Neural crest cell (in vitro differentiated cells): ENCODE data around the gene KIF4A. TPM values are rescaled to one million over a fixed set of nuclear protein-coding genes. Genes with fewer than 3 reads are reported as not detected.

Experiments
- DNase-seq: peaks from one replicate; pipeline ENCODE4 v3.0.0; 2021; ENCODE audit warnings: low read depth, mixed read lengths, low spot score
- H3K27ac Mint-ChIP-seq: one replicate; pipeline ENCODE4 v1.8.0; 2021; ENCODE audit warnings: mild to moderate bottlenecking, mixed read lengths; ENCODE audit not compliant: unreplicated experiment
- H3K27me3 Mint-ChIP-seq: 2 replicates; pipeline ENCODE4 v1.8.0; 2021; ENCODE audit warnings: low read depth, mild to moderate bottlenecking, mixed read lengths
- H3K36me3 Mint-ChIP-seq: 2 replicates; pipeline ENCODE4 v1.8.0; 2021; ENCODE audit warnings: low read depth, mild to moderate bottlenecking, mixed read lengths
- H3K4me1 Mint-ChIP-seq: 2 replicates; pipeline ENCODE4 v1.8.0; 2021; ENCODE audit warnings: mixed read lengths
- H3K4me3 Mint-ChIP-seq: one replicate; pipeline ENCODE4 v1.8.0; 2021; ENCODE audit warnings: mild to moderate bottlenecking, mixed read lengths
- H3K9me3 Mint-ChIP-seq: 2 replicates; pipeline ENCODE4 v1.8.0; 2021; ENCODE audit warnings: mixed read lengths
- total RNA-seq: library from RNA; stranded (reverse); gene quantifications from 2 replicates; pipeline ENCODE4 v1.2.1, GENCODE V29; 2021
- TF ChIP-seq, protein P1 (sequence below): fragments of 200-600 bp; sonication (generic); conservative IDR thresholded peaks from 2 replicates; pipeline ENCODE4 v1.5.0; 2021; ENCODE audit warnings: antibody characterized with exemption, mild to moderate bottlenecking

KIF4A gene
- total RNA-seq, 1 donor from 2014 or later: 58.5 TPM

DNA sequence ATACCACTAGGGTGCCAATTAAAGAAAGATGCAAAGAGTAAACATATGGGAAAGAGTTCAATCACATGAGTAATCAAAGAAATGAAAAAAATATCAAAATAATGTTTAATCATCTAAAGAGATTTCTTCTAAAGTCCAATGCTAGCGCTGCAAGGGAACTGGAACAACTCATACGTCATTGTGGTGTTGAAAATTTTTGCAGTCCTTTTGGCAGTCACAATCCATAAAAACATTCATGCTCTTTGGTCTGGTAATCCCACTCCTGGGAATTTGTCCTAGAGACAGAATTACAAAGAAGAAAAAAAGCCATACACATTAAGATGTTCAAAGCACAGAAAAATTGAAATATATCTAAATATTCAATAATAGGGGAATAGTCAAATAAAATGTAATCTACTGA, 34.5 kb upstream of the KIF4A start:
- TF ChIP-seq, protein P1, sequence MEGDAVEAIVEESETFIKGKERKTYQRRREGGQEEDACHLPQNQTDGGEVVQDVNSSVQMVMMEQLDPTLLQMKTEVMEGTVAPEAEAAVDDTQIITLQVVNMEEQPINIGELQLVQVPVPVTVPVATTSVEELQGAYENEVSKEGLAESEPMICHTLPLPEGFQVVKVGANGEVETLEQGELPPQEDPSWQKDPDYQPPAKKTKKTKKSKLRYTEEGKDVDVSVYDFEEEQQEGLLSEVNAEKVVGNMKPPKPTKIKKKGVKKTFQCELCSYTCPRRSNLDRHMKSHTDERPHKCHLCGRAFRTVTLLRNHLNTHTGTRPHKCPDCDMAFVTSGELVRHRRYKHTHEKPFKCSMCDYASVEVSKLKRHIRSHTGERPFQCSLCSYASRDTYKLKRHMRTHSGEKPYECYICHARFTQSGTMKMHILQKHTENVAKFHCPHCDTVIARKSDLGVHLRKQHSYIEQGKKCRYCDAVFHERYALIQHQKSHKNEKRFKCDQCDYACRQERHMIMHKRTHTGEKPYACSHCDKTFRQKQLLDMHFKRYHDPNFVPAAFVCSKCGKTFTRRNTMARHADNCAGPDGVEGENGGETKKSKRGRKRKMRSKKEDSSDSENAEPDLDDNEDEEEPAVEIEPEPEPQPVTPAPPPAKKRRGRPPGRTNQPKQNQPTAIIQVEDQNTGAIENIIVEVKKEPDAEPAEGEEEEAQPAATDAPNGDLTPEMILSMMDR: no peak
- no peak for DNase-seq
- Mint-ChIP-seq H3K4me3 (no peak overlapping the region), H3K27ac (no peak overlapping the region), H3K36me3 (peaks cover 10% of the 10 kb centered on the region), H3K27me3 (no peaks in the 10 kb centered on the region), H3K9me3 (peaks cover 9% of the 10 kb centered on the region), H3K4me1 (peaks cover 8% of the 10 kb centered on the region)

DNA sequence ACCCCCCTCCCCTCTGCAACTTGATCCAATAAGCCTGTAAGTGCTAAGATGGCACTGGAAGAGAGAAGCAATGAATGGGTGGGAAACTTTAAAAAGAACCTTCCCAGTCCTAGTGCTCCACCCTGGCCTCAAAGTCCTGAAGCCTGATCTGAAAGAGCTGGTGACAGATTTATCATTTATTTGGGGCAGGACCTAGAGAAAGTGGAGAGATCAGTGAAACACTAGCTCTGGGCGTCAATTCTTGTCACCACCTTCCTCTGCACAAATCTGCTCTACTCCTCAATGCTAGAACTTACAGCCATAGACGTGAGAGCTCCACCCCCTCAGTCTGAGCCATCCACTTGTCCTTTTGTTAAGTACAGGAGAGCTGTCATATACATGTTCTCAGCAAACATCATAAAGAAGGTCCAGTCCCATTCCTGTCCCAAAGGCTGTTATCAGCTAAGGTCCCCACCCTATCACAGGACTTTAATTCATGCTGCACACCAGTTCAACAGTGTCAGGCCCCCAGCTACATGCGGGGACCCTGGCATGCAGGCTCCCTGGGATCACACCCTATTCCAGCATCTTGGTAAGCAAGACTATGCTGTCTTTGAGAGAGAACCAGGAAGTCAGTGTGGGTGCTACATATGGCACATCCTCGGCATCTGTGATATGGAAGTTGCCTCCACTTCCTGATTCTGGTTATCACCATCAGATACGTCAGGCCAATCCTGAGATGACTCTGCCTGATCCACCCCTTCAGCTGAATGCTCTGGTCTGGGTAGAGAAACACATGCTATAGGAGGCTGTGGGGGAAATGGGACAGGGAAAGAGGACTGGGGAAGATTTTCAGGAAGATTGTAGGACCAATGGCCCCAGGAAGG, 32.2 kb upstream of the KIF4A start:
- Mint-ChIP-seq H3K27me3 (no peaks in the 10 kb centered on the region), H3K4me1 (peaks cover 8% of the 10 kb centered on the region), H3K4me3 (no peak overlapping the region), H3K9me3 (peaks cover 9% of the 10 kb centered on the region), H3K36me3 (peaks cover 7% of the 10 kb centered on the region), H3K27ac (no peak overlapping the region)
- no peak for DNase-seq
- TF ChIP-seq, protein P1: no peak

DNA sequence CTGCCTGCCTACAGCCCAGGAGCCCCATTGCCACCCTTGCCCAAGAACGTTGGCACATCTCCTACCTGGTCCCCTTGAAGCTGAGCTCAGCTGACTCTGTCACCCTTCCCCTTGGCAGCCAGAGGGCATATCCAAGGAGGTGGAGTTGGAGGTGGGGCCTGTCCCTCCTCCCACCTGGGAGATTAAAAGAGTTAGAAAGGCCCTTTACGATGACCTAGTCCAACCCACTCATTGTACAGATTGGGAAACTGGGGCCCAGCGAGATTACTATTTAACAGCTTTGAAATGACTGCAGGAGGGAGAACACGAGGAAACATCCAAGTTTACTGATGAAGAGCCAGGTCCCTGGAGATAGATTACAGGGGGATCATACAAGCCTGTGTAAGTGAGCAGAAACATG, 29.8 kb upstream of the KIF4A start, which contains the start of gene P2RY4:
Gene P2RY4 (minus strand): TSS at position 101 of the 400 bp plus-strand sequence. CDS start 580 bp downstream, outside the sequence.
- Mint-ChIP-seq H3K27ac (no peak within 1 kb of the TSS), H3K4me1 (no peaks in the 10 kb centered on the region), H3K9me3 (no peaks in the 10 kb centered on the region), H3K36me3 (peaks cover 4% of the 10 kb centered on the region), H3K4me3 (no peak within 1 kb of the TSS), H3K27me3 (peaks cover 7% of the 10 kb centered on the region)
- TF ChIP-seq, protein P1: no peak
- DNase-seq: no peak

DNA sequence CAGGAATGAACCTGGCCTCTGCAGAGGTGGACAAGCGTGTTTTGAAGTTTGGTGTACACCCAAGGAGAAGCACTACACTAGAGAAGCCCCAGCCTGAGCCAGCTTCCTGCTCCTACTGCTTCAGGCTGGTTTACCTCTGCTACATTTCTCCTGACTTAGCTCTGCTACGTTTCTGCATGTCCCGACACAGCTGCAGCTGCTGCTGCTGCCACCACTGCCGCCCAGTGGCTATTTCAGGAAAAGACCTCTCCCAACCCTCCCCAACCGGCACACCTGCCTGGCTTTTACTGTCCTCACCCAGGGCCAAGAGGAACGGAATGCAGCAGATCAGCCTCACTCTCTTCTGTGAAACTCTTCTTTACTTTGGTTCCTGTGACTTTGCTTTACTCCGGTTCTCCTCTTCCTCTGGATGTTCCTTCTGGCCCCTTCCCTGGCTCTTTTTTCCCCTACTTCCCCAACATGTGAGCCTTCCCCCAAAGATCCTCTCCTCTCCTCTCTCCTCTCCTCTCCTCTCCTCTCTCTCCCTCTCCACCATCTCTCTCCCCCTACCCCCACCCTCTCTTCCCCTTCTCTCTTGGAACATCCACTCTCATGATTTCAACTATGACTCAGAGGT, 26.8 kb upstream of the KIF4A start:
- DNase-seq: peak; percentile 37
- TF ChIP-seq, protein P1: peak; percentile 67
- H3K27ac Mint-ChIP-seq: no peak overlapping the region
- no peaks in the 10 kb centered on the region for H3K4me1 Mint-ChIP-seq
- H3K4me3 Mint-ChIP-seq: no peak overlapping the region
- H3K36me3 Mint-ChIP-seq: no peaks in the 10 kb centered on the region
- H3K27me3 Mint-ChIP-seq: peaks cover 7% of the 10 kb centered on the region
- peaks cover 7% of the 10 kb centered on the region for H3K9me3 Mint-ChIP-seq

DNA sequence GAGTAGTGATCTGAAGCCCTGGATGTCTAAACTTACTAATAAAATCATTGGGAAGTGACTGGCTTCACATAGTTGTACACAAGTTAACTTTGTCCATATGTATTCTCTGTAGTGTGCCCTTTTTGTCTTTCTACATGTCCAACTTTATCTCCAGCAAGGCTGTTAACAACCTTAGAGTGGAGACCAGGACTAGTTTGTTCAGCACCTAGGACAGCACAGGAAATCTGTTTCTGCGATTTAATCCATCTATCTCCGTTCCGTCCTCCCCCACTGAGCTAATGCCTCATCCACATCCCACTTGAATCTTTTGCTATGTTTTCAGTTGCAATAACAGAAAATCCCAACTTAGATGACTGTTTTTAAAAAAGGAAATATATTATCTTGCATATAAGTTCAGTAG, 25.1 kb upstream of the KIF4A start:
- Mint-ChIP-seq H3K36me3 (no peaks in the 10 kb centered on the region), H3K27me3 (peaks cover 7% of the 10 kb centered on the region), H3K9me3 (peaks cover 8% of the 10 kb centered on the region), H3K4me1 (no peaks in the 10 kb centered on the region), H3K4me3 (no peak overlapping the region), H3K27ac (no peak overlapping the region)
- no peak for DNase-seq
- TF ChIP-seq, protein P1: no peak
